NB4 (cell line): ENCODE measurements around the gene SF3B5.

Experiments used
- CTCF ChIP-seq: IDR thresholded peaks from one replicate; pipeline ENCODE4 v1.5.1; 2012; ENCODE audit warnings: low read depth, low read length
- MAX ChIP-seq: IDR thresholded peaks from 2 replicates; pipeline ENCODE4 v1.6.1; 2011; ENCODE audit warnings: low read depth, low read length
- MYC ChIP-seq: IDR thresholded peaks from 2 replicates; pipeline ENCODE4 v1.6.1; 2011; ENCODE audit warnings: low read depth, low read length
- POLR2A ChIP-seq: IDR thresholded peaks from 2 replicates; pipeline ENCODE4 v1.6.1; 2011; ENCODE audit warnings: mild to moderate bottlenecking; ENCODE audit not compliant: insufficient read length; ENCODE audit errors: extremely low read depth

- TF ChIP-seq CTCF (no peak), POLR2A (no peak), MAX (no peak), MYC (no peak)
Observed at GRCh38 chr6:144066255-144066654, 29.1 kb downstream of the SF3B5 start.
